HG03378 (cell line): ENCODE measurements around the gene NPY2R.

Source experiments
- ATAC-seq: cut with Tn5 transposase; IDR thresholded peaks from one replicate; pipeline ENCODE4 v1.9.1; 2021; ENCODE audit warnings: mild to moderate bottlenecking, moderate library complexity; ENCODE audit not compliant: unreplicated experiment

Gene NPY2R

DNA sequence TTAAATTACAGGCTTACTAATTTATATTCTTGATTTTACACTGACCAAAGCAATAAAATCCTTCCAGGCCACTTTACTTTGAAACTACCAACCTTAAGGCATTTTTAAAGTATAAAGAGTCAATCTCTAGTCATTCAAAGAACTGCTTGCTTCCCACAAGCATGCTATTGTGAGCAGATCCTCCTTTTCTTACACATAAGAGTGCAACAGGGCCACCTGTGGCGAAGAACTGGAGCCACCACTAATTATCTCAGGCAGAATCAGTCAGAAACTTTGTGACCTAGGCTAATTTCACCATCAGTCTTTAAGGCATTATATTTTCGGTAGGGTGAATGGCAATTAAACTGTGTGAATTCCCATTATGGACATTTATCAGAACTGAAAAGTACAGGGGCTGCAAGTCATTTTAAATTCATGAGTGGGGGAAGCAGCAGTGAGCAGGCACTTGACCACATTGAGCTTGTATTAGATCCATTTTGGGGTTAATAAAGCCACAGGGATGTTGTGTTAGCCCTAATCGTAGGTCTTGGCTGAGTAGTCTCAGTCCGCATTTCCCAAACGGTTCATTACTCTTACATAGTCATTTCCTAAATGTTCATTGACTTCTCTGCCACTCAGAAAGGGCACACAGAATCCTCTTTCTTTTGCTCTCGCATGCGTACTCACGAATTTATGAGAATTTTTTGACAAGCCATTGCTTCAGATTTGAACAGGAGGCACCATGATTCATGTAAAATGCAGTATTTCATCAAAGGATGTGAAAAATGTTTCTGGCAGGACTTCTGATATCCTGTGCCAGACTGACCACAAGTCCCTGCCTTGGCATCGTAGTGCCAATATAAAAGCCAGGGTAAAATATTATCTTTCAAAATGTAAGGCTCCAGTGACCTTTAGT, 39.8 kb downstream of the NPY2R start:
- no peak for ATAC-seq

- ATAC-seq, result no peak
Observed at GRCh38 chr4:155249016-155249566, 40.7 kb downstream of the NPY2R start.

DNA sequence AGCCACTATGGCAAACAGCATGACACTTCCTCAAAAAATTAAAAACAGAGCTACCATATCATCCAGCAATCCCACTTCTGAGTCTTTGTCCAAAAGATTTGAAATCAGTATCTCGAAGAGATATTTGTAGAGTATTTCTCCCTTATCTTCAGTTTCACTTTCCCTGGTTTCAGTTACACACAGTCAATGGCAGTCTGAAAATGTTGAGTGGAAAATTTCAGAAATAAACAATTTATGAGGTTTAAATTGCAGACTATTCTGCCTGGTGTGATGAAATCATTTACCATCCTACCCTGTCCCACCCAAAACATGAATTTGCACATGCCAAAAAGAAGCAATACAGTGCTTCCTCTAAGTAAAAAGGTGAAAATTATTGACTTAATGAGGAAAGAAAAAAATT, 43.9 kb downstream of the NPY2R start:
- no peak for ATAC-seq

- no peak for ATAC-seq
Observed at GRCh38 chr4:155263480-155263879, 55.0 kb downstream of the NPY2R start.

DNA sequence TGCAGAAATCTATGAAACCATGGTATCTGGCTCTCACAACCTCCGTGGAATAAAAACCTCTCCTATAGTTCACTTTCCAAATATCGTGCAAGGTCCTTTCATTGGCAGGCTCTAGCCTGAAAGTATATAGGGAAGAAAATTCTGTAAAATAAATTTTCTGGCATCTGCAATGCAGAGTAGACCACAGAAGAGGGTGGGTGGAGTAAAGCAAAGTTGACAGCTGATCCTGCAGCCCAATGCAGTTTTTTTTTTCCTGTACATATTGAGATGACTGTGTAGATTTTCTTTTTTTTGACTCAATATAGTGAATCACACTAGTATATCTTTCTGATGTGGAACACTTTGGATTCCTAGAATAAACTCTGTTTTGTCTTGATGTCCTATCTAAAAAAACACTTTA, 56.7 kb downstream of the NPY2R start:
- ATAC-seq, result no peak
